ENCODE results near the gene TSPO2. TPM values are rescaled to one million over a fixed set of nuclear protein-coding genes. Genes with fewer than 3 reads are reported as not detected.

TSPO2 gene
- total RNA-seq, 1 donor from 2014 or later, result not detected

- Histone ChIP-seq H3K9ac (ENCODE audit: low read length) (no peak within 1 kb of the TSS), H3K27me3 (ENCODE audit: insufficient read depth, low read length) (peaks cover 3% of the 10 kb centered on the region), H3K4me3 (ENCODE audit: insufficient read depth, low read depth, low read length) (no peak within 1 kb of the TSS), H3K36me3 (ENCODE audit: insufficient read depth, low read length) (no peaks in the 10 kb centered on the region), H4K20me1 (ENCODE audit: insufficient read depth, low read length) (no peaks in the 10 kb centered on the region), H3K4me1 (ENCODE audit: insufficient read depth, low read length) (peaks cover 9% of the 10 kb centered on the region), H3K4me2 (ENCODE audit: low read length) (no peak within 1 kb of the TSS), H3K9me3 (ENCODE audit: insufficient read depth, low read depth, low read length) (no peaks in the 10 kb centered on the region), H3K79me2 (ENCODE audit: insufficient read depth, low read length) (no peaks in the 10 kb centered on the region), H2AFZ (ENCODE audit: low read depth, low read length) (no peak within 1 kb of the TSS), H3K27ac (ENCODE audit: low read depth, low read length) (no peak within 1 kb of the TSS)
- TF ChIP-seq EZH2 (IDR thresholded peaks at IDR 0.05; ENCODE audit: insufficient read depth, low read length) (no peak), CTCF (IDR thresholded peaks at IDR 0.05; ENCODE audit: insufficient read depth, low read depth, low read length) (peak; percentile 62)
- no peak for DNase-seq (ENCODE audit: low read depth)
- H3K9me3 Mint-ChIP-seq (ENCODE audit: unreplicated experiment), result peaks cover 3% of the 10 kb centered on the region
- no peaks in the 10 kb centered on the region for H3K36me3 Mint-ChIP-seq (ENCODE audit: low read depth, unreplicated experiment)
- H3K27ac Mint-ChIP-seq (ENCODE audit: unreplicated experiment), result no peak within 1 kb of the TSS
- peaks cover 2% of the 10 kb centered on the region for H3K27me3 Mint-ChIP-seq (ENCODE audit: low read depth, unreplicated experiment)
- no peak within 1 kb of the TSS for H3K4me3 Mint-ChIP-seq (ENCODE audit: unreplicated experiment)
- FAIRE-seq, result no peak
- peaks cover 19% of the 10 kb centered on the region for H3K4me1 Mint-ChIP-seq (ENCODE audit: low read depth, unreplicated experiment)
Measured at GRCh38 chr6:41039060-41039998, 2.9 kb upstream of the TSPO2 start, which contains the start of gene UNC5CL. Gene UNC5CL, minus strand, starts transcription at chr6:41039221. Its CDS starts 4,147 bp downstream, at chr6:41035074.

DNA sequence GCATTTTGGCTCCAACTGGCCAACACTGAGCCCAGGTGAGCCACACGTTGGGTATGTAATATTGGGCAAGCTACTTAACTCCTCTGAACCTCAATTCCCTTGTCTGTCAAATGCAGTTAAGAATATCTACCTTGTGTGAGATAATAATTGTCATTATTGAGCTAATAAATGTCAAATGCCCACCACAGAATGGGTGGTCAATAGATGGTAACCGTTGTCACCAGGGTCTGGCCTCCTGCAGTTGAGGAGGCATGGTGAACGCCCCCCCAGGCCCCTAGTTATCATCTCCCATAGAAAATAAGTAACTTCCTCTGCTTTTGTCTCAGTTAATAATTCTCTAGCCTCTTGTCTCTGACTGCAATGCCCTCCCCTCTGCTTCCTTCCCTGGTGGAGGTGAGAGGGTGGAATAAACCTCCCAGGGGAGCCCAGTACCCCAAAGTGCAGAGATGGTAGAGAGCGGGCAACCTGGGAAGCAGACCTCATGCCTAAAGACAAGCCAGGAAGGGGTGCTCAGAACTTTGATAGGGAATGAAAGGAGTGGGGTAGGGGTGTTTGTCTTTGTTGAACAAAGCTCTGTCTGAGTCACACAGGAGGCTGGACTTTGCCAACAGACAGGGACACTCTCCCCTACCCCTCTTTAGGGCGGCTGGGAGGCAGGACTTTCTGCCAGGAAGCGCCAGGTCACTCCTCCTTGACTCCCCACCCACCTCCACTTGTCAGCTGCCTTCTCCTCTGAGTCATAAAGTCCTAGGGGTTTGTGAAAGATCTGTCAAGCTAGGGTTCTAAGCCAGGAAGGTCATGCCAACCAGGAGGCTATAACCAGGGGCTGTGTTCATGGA, 1.9 kb upstream of the TSPO2 start:
- FAIRE-seq, result no peak
- peak overlapping the region; percentile 86 for H3K27ac Mint-ChIP-seq (ENCODE audit: unreplicated experiment)

More for the DNA sequence above, 1.9 kb upstream of the TSPO2 start:
- H3K36me3 Mint-ChIP-seq (ENCODE audit: low read depth, unreplicated experiment), result no peaks in the 10 kb centered on the region
- peaks cover 9% of the 10 kb centered on the region for H3K4me1 ChIP-seq (ENCODE audit: insufficient read depth, low read length)
- H3K9me3 ChIP-seq (ENCODE audit: insufficient read depth, low read depth, low read length), result no peaks in the 10 kb centered on the region
- no peak for TF ChIP-seq CTCF (IDR thresholded peaks at IDR 0.05; ENCODE audit: insufficient read depth, low read depth, low read length)
- no peak for TF ChIP-seq EZH2 (IDR thresholded peaks at IDR 0.05; ENCODE audit: insufficient read depth, low read length)
- H3K36me3 ChIP-seq (ENCODE audit: insufficient read depth, low read length), result no peaks in the 10 kb centered on the region
- H3K4me2 ChIP-seq (ENCODE audit: low read length), result no peak overlapping the region
- H3K4me3 Mint-ChIP-seq (ENCODE audit: unreplicated experiment), result no peak overlapping the region
- H3K27ac ChIP-seq (ENCODE audit: low read depth, low read length), result no peak overlapping the region
- H3K9ac ChIP-seq (ENCODE audit: low read length), result no peak overlapping the region
- H3K27me3 ChIP-seq (ENCODE audit: insufficient read depth, low read length), result peaks cover 3% of the 10 kb centered on the region
- H3K9me3 Mint-ChIP-seq (ENCODE audit: unreplicated experiment), result peaks cover 3% of the 10 kb centered on the region
- no peaks in the 10 kb centered on the region for H3K27me3 Mint-ChIP-seq (ENCODE audit: low read depth, unreplicated experiment)
- H3K4me1 Mint-ChIP-seq (ENCODE audit: low read depth, unreplicated experiment), result peaks cover 19% of the 10 kb centered on the region
- no peak overlapping the region for H3K4me3 ChIP-seq (ENCODE audit: insufficient read depth, low read depth, low read length)
- H4K20me1 ChIP-seq (ENCODE audit: insufficient read depth, low read length), result no peaks in the 10 kb centered on the region
- H2AFZ ChIP-seq (ENCODE audit: low read depth, low read length), result peak overlapping the region; percentile 15
- DNase-seq (ENCODE audit: low read depth), result peak; percentile 7
- no peaks in the 10 kb centered on the region for H3K79me2 ChIP-seq (ENCODE audit: insufficient read depth, low read length)
